ENCODE results near the gene VAPB. TPM values are rescaled to one million over a fixed set of nuclear protein-coding genes. Genes with fewer than 3 reads are reported as not detected.

VAPB gene
- total RNA-seq, 1 donor from 2014 or later = 11.1 TPM

GRCh38 chr20:58464838-58465237, 75.8 kb downstream of the VAPB start:
- no peak overlapping the region for H3K4me3 ChIP-seq
- H3K4me1 ChIP-seq = no peaks in the 10 kb centered on the region
- intact Hi-C loops (cut with DNase I) = no loop called here
- H3K9me3 ChIP-seq = no peaks in the 10 kb centered on the region
- no peak overlapping the region for H3K27ac ChIP-seq
- TF ChIP-seq, protein P1, sequence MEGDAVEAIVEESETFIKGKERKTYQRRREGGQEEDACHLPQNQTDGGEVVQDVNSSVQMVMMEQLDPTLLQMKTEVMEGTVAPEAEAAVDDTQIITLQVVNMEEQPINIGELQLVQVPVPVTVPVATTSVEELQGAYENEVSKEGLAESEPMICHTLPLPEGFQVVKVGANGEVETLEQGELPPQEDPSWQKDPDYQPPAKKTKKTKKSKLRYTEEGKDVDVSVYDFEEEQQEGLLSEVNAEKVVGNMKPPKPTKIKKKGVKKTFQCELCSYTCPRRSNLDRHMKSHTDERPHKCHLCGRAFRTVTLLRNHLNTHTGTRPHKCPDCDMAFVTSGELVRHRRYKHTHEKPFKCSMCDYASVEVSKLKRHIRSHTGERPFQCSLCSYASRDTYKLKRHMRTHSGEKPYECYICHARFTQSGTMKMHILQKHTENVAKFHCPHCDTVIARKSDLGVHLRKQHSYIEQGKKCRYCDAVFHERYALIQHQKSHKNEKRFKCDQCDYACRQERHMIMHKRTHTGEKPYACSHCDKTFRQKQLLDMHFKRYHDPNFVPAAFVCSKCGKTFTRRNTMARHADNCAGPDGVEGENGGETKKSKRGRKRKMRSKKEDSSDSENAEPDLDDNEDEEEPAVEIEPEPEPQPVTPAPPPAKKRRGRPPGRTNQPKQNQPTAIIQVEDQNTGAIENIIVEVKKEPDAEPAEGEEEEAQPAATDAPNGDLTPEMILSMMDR (IDR thresholded peaks at IDR 0.05) = no peak
- peaks cover 3 to 6% of the 10 kb centered on the region in 2 donors for H3K36me3 ChIP-seq
- DNase-seq (ENCODE audit: low spot score in 2 of 2) = peak in 1 of 2 donors; percentile 28
- H3K27me3 ChIP-seq = no peaks in the 10 kb centered on the region

DNA sequence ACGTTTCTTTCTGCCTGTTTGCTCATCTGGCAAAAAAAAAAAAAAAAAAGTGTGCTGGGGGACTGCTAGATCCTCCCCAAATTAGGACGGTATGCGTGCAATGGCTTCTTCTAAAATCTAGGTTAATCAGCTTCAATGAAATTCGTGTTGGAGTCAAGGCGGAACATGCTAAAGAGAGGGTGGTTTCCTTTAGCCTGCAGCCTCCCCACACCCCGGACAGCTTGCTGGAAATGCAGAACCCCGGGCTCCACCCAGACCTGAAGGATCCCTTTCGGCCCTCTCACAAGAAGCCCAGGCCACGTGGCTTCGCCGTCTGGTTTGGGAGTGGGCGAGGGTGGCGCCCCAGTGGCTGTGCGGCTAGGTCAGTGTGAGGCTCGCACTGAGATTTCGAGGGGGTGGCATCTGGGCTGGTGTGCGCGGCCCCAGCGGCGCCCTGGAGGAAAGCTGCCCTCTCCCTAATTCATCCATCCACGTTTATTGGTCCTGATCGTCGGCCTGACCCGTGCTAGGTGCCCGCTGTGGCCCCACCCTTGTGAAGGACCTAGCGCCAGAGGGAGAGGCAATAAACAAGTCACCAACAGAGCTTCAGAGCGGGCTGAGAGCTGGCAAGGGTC, 77.2 kb downstream of the VAPB start:
- TF ChIP-seq, protein P1 (IDR thresholded peaks at IDR 0.05) = no peak

GRCh38 chr20:58466729-58467571, 77.9 kb downstream of the VAPB start:
- DNase-seq (ENCODE audit: low spot score in 2 of 2) = no peak
- TF ChIP-seq, protein P1 (IDR thresholded peaks at IDR 0.05) = no peak
- no peaks in the 10 kb centered on the region for H3K9me3 ChIP-seq
- H3K27me3 ChIP-seq = no peaks in the 10 kb centered on the region
- no peaks in the 10 kb centered on the region for H3K4me1 ChIP-seq
- H3K27ac ChIP-seq = no peak overlapping the region
- no peak overlapping the region for H3K4me3 ChIP-seq
- intact Hi-C loops (cut with DNase I) = no loop called here
- H3K36me3 ChIP-seq = peaks cover 0 to 3% of the 10 kb centered on the region in 2 donors

More for the DNA sequence above, 77.2 kb downstream of the VAPB start:
- no peaks in the 10 kb centered on the region for H3K4me1 ChIP-seq
- no peak overlapping the region for H3K27ac ChIP-seq
- H3K9me3 ChIP-seq = no peaks in the 10 kb centered on the region
- no peaks in the 10 kb centered on the region for H3K27me3 ChIP-seq
- peaks cover 0 to 3% of the 10 kb centered on the region in 2 donors for H3K36me3 ChIP-seq
- H3K4me3 ChIP-seq = no peak overlapping the region
- no peak for DNase-seq (ENCODE audit: low spot score in 2 of 2)
- intact Hi-C loops (cut with DNase I) = no loop called here

DNA sequence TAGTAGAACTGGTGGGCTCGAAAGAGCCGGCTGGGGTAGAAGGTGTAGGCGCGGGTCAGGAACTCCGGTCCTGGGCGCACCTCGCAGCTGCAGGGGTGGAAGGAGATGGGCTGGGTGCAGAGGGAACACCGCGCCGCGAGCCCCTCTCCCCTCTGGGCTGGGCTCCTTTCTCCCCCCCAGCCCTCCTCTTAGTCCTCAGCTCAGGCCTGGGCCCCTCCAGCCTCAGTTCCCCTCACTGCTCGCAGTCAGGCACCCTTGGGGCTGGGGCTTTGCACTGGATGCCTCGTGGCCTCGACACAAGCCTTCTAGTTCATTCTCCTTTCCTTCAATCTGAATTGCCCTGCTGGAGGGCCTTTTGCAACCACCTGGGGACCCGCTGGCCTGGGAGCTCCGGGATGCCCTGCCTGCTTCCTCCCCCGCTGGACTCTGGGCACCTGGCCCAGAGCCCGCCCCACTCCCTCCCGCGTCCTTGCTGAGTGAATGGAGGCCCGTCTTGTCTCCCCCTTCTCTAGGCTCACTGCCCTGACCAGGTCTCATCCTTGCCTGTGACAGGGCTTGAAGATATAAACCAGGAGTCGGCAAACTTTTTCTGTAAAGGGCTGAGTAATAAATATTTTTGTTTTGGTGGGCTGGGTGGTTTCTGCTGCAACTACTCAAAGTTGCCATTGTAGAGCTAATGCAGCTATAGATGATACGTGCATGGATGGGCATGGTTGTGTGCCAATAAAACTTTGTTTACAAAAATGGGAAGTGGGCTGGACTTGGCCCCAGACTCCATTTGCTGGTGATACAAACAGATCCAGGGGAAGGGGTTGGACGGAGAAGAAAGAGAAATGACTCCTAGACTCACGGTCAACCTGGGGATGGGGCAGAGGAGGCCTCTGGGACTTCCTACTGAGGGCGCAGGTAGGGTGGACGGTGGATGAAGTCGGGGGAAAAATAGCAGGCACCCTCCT, 78.8 kb downstream of the VAPB start:
- intact Hi-C loops (cut with DNase I) = no loop called here

GRCh38 chr20:58469616-58470015, 80.6 kb downstream of the VAPB start:
- DNase-seq (ENCODE audit: low spot score in 2 of 2) = no peak
- H3K4me1 ChIP-seq = no peaks in the 10 kb centered on the region
- no peak overlapping the region for H3K4me3 ChIP-seq
- H3K36me3 ChIP-seq = peaks cover 0 to 3% of the 10 kb centered on the region in 2 donors
- intact Hi-C loops (cut with DNase I) = no loop called here
- H3K9me3 ChIP-seq = no peaks in the 10 kb centered on the region
- H3K27ac ChIP-seq = no peak overlapping the region
- H3K27me3 ChIP-seq = no peaks in the 10 kb centered on the region
- TF ChIP-seq, protein P1 (IDR thresholded peaks at IDR 0.05) = no peak

More for the DNA sequence above, 78.8 kb downstream of the VAPB start:
- H3K27me3 ChIP-seq = no peaks in the 10 kb centered on the region
- TF ChIP-seq, protein P1 (IDR thresholded peaks at IDR 0.05) = no peak
- no peaks in the 10 kb centered on the region for H3K9me3 ChIP-seq
- no peaks in the 10 kb centered on the region for H3K4me1 ChIP-seq
- no peak for DNase-seq (ENCODE audit: low spot score in 2 of 2)
- H3K36me3 ChIP-seq = peaks cover 0 to 3% of the 10 kb centered on the region in 2 donors
- H3K27ac ChIP-seq = no peak overlapping the region
- no peak overlapping the region for H3K4me3 ChIP-seq

Measured in ascending aorta (tissue), 2 donors.